Measurements from ENCODE around the gene KRT86.
"Not testable (repeated sequence)": the region's sequence is repeated elsewhere in the genome, so short reads cannot be mapped to it uniquely, and the experiment has no call there.

Gene KRT86

GRCh38 chr12:52251367-52252051, 22.9 kb upstream of the KRT86 start:
- no peak for DNase-seq (ENCODE audit: low read depth)

- not testable (repeated sequence) for DNase-seq (ENCODE audit: low read depth)
Measured at GRCh38 chr12:52252175-52252615, 22.2 kb upstream of the KRT86 start.

- DNase-seq (ENCODE audit: low read depth) = no peak
Measured at GRCh38 chr12:52252728-52253343, 21.6 kb upstream of the KRT86 start.

- DNase-seq (ENCODE audit: low read depth) = no peak
Measured at GRCh38 chr12:52253391-52254179, 20.9 kb upstream of the KRT86 start.

GRCh38 chr12:52254180-52254964, 20.1 kb upstream of the KRT86 start:
- DNase-seq (ENCODE audit: low read depth) = no peak

- no peak for DNase-seq (ENCODE audit: low read depth)
Measured at GRCh38 chr12:52254965-52255751, 19.3 kb upstream of the KRT86 start.

GRCh38 chr12:52255926-52256583, 18.4 kb upstream of the KRT86 start:
- DNase-seq (ENCODE audit: low read depth) = no peak

- no peak for DNase-seq (ENCODE audit: low read depth)
Measured at GRCh38 chr12:52256584-52256935, 17.9 kb upstream of the KRT86 start.

- no peak for DNase-seq (ENCODE audit: low read depth)
Measured at GRCh38 chr12:52257074-52257551, 17.3 kb upstream of the KRT86 start.

GRCh38 chr12:52257922-52258321, 16.5 kb upstream of the KRT86 start:
- DNase-seq (ENCODE audit: low read depth) = not testable (repeated sequence)

- no peak for DNase-seq (ENCODE audit: low read depth)
Measured at GRCh38 chr12:52258335-52258901, 16.0 kb upstream of the KRT86 start.

- no peak for DNase-seq (ENCODE audit: low read depth)
Measured at GRCh38 chr12:52259657-52260243, 14.7 kb upstream of the KRT86 start.

- DNase-seq (ENCODE audit: low read depth) = no peak
Measured at GRCh38 chr12:52260361-52261207, 13.9 kb upstream of the KRT86 start.

GRCh38 chr12:52261208-52261484, 13.3 kb upstream of the KRT86 start:
- DNase-seq (ENCODE audit: low read depth) = no peak

GRCh38 chr12:52262286-52262685, 12.2 kb upstream of the KRT86 start:
- no peak for DNase-seq (ENCODE audit: low read depth)

GRCh38 chr12:52263761-52264434, 10.5 kb upstream of the KRT86 start:
- DNase-seq (ENCODE audit: low read depth) = no peak

GRCh38 chr12:52264435-52264825, 10.0 kb upstream of the KRT86 start:
- no peak for DNase-seq (ENCODE audit: low read depth)

GRCh38 chr12:52266514-52266913, 7.9 kb upstream of the KRT86 start:
- no peak for DNase-seq (ENCODE audit: low read depth)

- no peak for DNase-seq (ENCODE audit: low read depth)
Measured at GRCh38 chr12:52267266-52267665, 7.2 kb upstream of the KRT86 start.
